GM12873 (cell line): Measurements from ENCODE around the gene SMARCA2.

Source experiments
- TF ChIP-seq, protein P1 (sequence below): IDR thresholded peaks from 2 replicates; pipeline ENCODE4 v1.5.1; 2012; ENCODE audit warnings: low read depth, mild to moderate bottlenecking, moderate library complexity, low read length, control low read depth; ENCODE audit not compliant: insufficient read depth; ENCODE audit errors: missing control alignments

Gene SMARCA2

DNA sequence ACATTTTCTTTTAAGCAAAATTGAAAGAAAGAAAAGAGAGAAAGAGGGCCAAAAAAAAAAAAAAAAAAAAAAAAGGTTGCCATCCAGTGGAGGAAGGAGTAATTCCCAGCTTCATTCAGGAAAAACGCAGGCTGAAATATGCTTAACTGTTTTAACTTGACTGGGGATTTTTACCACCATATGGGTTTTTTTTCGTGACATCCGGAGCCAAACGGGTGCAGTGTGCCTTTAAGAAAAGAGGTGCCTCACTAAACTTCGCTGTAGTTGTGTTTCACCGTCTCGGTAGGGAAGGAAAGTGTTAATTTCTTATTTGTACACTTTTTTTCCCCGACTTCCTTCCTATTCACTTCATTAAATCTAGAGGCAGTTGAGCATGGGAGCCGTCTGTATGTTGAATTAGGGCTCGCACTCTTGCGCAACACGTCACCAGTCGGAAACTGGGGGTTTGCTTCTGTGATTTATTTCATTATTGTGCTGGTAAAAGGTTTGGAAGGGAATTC is 143.0 kb downstream of the SMARCA2 start:
- TF ChIP-seq, protein P1, sequence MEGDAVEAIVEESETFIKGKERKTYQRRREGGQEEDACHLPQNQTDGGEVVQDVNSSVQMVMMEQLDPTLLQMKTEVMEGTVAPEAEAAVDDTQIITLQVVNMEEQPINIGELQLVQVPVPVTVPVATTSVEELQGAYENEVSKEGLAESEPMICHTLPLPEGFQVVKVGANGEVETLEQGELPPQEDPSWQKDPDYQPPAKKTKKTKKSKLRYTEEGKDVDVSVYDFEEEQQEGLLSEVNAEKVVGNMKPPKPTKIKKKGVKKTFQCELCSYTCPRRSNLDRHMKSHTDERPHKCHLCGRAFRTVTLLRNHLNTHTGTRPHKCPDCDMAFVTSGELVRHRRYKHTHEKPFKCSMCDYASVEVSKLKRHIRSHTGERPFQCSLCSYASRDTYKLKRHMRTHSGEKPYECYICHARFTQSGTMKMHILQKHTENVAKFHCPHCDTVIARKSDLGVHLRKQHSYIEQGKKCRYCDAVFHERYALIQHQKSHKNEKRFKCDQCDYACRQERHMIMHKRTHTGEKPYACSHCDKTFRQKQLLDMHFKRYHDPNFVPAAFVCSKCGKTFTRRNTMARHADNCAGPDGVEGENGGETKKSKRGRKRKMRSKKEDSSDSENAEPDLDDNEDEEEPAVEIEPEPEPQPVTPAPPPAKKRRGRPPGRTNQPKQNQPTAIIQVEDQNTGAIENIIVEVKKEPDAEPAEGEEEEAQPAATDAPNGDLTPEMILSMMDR: no peak

DNA sequence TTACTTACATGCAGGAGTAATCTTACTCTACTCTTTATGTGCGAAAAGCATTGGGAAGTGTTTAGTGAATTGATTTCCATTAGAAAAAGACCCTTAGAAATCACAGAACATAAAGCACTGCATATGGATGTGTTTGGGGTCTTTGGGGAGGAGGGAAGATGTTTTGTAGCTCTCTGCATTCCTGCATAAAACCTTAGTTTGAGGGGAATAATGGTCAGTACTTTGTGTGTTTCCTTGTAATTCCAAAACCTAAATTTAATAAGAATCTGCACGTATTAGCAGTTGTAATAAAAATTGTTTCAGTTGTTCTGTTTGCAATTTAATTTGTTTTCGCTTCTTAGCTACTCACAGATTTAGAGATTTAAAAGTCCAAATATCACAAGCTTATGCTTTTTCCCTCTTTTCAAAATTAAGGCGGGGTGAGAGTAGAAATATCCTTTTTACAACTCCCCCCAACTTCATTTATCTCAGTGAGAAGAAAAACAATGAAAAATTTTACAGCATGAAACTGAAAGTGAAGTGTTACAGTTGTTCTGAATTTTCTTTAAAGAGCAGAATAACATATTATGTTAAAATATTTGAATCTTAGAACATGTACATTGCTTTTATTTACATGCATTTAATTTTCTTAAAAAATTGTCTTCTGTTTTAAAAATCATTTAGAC is 143.8 kb downstream of the SMARCA2 start:
- TF ChIP-seq, protein P1: no peak

DNA sequence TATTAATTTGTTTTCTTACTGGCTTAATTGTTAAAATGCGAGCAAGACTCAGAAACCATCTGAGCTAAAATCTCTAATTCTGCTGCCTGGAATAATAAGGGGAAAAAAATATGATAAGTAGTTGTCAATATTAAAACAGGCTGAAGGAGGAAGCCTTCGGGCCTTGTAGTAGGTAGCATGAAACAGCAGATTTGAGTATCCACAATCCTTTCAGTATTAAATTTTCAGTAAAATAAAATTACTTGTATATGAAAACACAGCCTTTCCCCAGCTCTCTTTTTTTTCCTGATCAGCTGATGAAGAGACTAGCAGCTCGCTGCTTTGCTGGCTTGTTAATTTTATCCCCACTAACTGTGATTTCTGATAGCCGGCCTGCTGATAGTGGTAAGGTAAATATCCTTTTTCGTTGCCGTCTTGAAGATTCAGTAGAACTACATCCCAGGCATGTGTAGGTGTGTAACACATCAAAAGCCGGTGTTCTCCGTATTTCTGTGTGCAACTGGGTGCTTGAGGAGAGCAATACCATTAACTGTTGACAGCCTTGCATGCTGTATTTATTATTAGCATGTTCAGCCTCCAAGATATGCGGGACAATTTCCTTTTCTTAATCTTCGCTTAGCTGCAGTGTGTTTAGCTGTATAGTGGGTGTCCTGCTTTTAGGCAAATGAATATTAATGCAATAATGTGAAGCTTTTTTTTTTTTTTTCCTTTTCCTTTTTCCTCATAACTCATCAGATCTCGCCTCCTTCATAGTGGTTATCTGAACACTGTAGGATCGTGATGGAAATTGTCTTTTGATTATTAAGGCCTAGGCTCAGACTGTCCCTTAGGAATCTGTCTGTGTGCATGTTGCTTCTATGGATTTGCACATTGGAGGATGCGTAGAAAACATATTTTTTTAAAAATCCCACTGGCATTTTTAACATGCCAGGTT is 144.6 kb downstream of the SMARCA2 start:
- TF ChIP-seq, protein P1: no peak

DNA sequence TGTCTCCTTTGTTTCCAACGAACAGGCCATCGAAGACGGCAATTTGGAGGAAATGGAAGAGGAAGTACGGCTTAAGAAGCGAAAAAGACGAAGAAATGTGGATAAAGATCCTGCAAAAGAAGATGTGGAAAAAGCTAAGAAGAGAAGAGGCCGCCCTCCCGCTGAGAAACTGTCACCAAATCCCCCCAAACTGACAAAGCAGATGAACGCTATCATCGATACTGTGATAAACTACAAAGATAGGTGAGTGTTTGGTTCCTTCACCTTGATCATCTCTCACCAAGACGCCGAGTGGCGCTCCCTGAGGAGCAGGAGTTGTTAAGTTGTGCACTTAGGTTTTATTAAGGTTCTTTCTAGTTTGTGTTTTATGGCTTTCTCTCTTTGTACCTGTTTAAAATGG is 146.5 kb downstream of the SMARCA2 start:
- TF ChIP-seq, protein P1: no peak

DNA sequence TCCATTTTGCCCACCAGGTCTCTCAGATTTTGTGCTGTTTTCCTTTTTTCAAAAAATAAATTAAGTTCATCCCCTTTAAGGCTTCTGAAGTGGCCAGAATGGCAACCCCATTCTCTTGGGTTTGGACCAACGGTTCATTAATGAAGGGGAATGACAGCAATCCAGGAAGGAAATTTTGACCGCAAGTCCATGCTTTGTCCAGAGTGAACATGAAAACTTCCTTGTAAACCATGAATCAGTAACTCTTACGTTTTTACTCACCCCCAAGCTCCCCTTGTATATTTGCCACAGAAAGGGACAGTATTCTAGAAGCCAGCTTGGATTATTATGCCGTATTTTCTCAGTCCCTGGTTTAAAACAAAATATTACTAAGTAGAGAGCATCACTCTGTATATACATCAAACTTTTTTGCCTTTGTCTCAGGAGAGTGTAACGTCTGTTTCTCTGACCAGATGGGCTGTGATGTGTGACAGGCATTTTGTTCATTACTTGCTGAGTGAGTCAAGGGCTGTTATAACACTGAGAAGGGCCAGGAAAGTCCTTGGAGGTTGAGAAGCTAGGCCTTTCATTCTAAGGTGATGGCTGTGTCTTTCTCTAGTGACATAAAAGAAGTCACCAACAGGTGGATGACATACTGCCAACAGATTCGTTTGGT is 148.2 kb downstream of the SMARCA2 start:
- TF ChIP-seq, protein P1: no peak

DNA sequence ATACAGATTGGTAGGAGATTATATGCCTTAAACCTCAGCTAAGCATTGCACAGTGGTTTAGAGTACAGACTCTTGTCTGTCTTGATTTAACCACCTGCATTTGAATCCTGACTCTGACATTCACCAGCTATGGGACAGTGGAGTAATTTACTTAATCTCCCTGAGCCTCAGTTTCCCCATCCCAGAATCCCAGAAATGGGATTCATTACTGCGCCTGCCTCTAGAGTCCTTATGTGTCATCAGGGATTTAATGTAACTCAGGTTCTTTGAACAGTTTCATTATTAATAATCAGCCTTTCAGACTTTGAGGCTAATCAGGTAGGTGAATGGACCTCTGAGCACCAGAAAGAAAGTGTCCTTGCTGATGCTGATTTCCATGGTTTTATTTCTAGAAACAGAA is 149.1 kb downstream of the SMARCA2 start:
- TF ChIP-seq, protein P1: no peak

DNA sequence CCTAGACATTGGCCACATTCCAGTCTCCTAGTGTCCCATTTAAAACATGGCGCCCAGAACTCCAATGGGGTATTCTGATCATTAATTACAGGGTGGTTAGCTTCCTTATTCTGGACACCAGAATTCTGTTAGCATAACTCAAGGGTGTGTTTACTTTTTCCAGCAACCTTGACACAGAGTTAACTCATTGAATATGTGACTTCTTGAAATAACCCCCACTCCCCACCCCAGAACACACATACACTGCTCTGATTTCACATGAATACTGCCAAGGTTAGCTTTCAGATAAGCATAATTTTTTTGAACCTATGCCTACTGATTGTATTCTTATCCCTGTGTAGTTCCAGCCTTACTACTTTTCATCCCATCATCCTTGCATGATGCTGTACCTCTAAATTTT is 151.1 kb downstream of the SMARCA2 start:
- TF ChIP-seq, protein P1: no peak
